ENCODE measurements around the gene FOXO1.
"Not testable (repeated sequence)": the region's sequence is repeated elsewhere in the genome, so short reads cannot be mapped to it uniquely, and the experiment has no call there.

Gene FOXO1

GRCh38 chr13:40668335-40668734 lies 1.9 kb upstream of the FOXO1 start:
- in situ Hi-C loops (cut with HindIII; ENCODE audit: low pct_ligation_motif_present, low pct_unique_long_range_greater_than_20kb, low sequenced_read_pairs) = no loop called here
- no peak for DNase-seq

GRCh38 chr13:40667622-40667978 lies 1.2 kb upstream of the FOXO1 start:
- no peak for DNase-seq
- in situ Hi-C loops (cut with HindIII; ENCODE audit: low pct_ligation_motif_present, low pct_unique_long_range_greater_than_20kb, low sequenced_read_pairs) = no loop called here

GRCh38 chr13:40666933-40667621 lies 636 bp upstream of the FOXO1 start:
- DNase-seq = no peak

GRCh38 chr13:40665126-40666044 lies 1.1 kb downstream of the FOXO1 start:
- DNase-seq = peak; percentile 6
- in situ Hi-C loops (cut with HindIII; ENCODE audit: low pct_ligation_motif_present, low pct_unique_long_range_greater_than_20kb, low sequenced_read_pairs) = no loop called here

More at GRCh38 chr13:40666933-40667621, 636 bp upstream of the FOXO1 start:
- in situ Hi-C loops (cut with HindIII; ENCODE audit: low pct_ligation_motif_present, low pct_unique_long_range_greater_than_20kb, low sequenced_read_pairs) = no loop called here

GRCh38 chr13:40664350-40665125 lies 1.9 kb downstream of the FOXO1 start:
- peak; percentile 14 for DNase-seq
- in situ Hi-C loops (cut with HindIII; ENCODE audit: low pct_ligation_motif_present, low pct_unique_long_range_greater_than_20kb, low sequenced_read_pairs) = no loop called here

GRCh38 chr13:40664100-40664349 lies 2.4 kb downstream of the FOXO1 start:
- DNase-seq; in situ Hi-C loops (cut with HindIII; ENCODE audit: low pct_ligation_motif_present, low pct_unique_long_range_greater_than_20kb, low sequenced_read_pairs): not testable (repeated sequence)

- in situ Hi-C loops (cut with HindIII; ENCODE audit: low pct_ligation_motif_present, low pct_unique_long_range_greater_than_20kb, low sequenced_read_pairs) = no loop called here
Measured at GRCh38 chr13:40662866-40663265, 3.6 kb downstream of the FOXO1 start.

GRCh38 chr13:40661875-40662665 lies 4.4 kb downstream of the FOXO1 start:
- DNase-seq = no peak
- in situ Hi-C loops (cut with HindIII; ENCODE audit: low pct_ligation_motif_present, low pct_unique_long_range_greater_than_20kb, low sequenced_read_pairs) = no loop called here

More at GRCh38 chr13:40662866-40663265, 3.6 kb downstream of the FOXO1 start:
- no peak for DNase-seq

- no peak for DNase-seq
- in situ Hi-C loops (cut with HindIII; ENCODE audit: low pct_ligation_motif_present, low pct_unique_long_range_greater_than_20kb, low sequenced_read_pairs) = no loop called here
Measured at GRCh38 chr13:40660692-40661091, 5.7 kb downstream of the FOXO1 start.

GRCh38 chr13:40660141-40660664 lies 6.2 kb downstream of the FOXO1 start:
- in situ Hi-C loops (cut with HindIII; ENCODE audit: low pct_ligation_motif_present, low pct_unique_long_range_greater_than_20kb, low sequenced_read_pairs) = no loop called here
- DNase-seq = no peak

- in situ Hi-C loops (cut with HindIII; ENCODE audit: low pct_ligation_motif_present, low pct_unique_long_range_greater_than_20kb, low sequenced_read_pairs) = no loop called here
- DNase-seq = no peak
Measured at GRCh38 chr13:40657951-40658350, 8.5 kb downstream of the FOXO1 start.

GRCh38 chr13:40657307-40657706 lies 9.1 kb downstream of the FOXO1 start:
- in situ Hi-C loops (cut with HindIII; ENCODE audit: low pct_ligation_motif_present, low pct_unique_long_range_greater_than_20kb, low sequenced_read_pairs) = no loop called here
- DNase-seq = no peak

GRCh38 chr13:40656358-40656757 lies 10.1 kb downstream of the FOXO1 start:
- in situ Hi-C loops (cut with HindIII; ENCODE audit: low pct_ligation_motif_present, low pct_unique_long_range_greater_than_20kb, low sequenced_read_pairs) = no loop called here
- no peak for DNase-seq

- no peak for DNase-seq
- in situ Hi-C loops (cut with HindIII; ENCODE audit: low pct_ligation_motif_present, low pct_unique_long_range_greater_than_20kb, low sequenced_read_pairs) = no loop called here
Measured at GRCh38 chr13:40653527-40654318, 12.7 kb downstream of the FOXO1 start.

- in situ Hi-C loops (cut with HindIII; ENCODE audit: low pct_ligation_motif_present, low pct_unique_long_range_greater_than_20kb, low sequenced_read_pairs) = no loop called here
- DNase-seq = no peak
Measured at GRCh38 chr13:40652588-40652940, 13.9 kb downstream of the FOXO1 start.

GRCh38 chr13:40651866-40652587 lies 14.4 kb downstream of the FOXO1 start:
- no peak for DNase-seq
- in situ Hi-C loops (cut with HindIII; ENCODE audit: low pct_ligation_motif_present, low pct_unique_long_range_greater_than_20kb, low sequenced_read_pairs) = no loop called here

GRCh38 chr13:40648841-40649240 lies 17.6 kb downstream of the FOXO1 start:
- DNase-seq = no peak
- in situ Hi-C loops (cut with HindIII; ENCODE audit: low pct_ligation_motif_present, low pct_unique_long_range_greater_than_20kb, low sequenced_read_pairs) = no loop called here

All from ACHN (cell line).